Stimulated activated CD4-positive, alpha-beta T cell treated with anti-CD3 and anti-CD28 coated beads, Interleukin-1b, Interleukin-23, amount 100 ng/mL, for 48 hours (primary cell): ENCODE results near the gene GLYATL1B.
"Not testable (repeated sequence)": the region's sequence is repeated elsewhere in the genome, so short reads cannot be mapped to it uniquely, and the experiment has no call there.

ENCODE experiments used
- DNase-seq: peaks from one replicate; pipeline ENCODE4 v3.0.0-alpha.2; 2020

GLYATL1B gene

DNA sequence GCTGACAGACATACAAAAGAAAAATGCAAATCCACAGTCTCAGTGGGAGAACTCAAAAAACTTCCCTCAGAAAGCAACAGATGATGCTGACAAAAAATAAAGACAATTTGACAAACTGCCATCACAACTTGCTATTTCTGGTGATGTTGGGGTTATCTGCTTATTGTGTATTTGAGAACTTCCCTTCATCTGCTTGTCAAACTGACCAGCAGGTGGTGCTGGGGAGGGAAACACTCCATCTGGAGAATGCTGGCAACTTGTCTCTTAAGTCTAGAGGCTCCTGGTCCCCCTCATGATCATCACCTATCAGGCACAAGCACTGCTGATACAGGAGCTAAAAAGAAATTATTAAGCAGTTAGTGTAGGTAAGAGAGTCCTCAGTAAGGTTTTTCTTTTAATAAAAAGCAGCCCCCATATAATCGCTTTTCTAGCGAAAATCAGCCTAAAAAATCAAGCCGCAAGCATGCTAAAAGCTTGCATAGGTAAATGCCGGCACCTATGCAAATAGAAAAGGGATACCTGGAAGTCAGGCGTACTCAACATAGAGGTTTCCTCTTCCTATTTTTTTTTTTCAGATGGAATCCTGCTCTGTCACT lies 11.1 kb downstream of the GLYATL1B start:
- peak; percentile 59 for DNase-seq

DNA sequence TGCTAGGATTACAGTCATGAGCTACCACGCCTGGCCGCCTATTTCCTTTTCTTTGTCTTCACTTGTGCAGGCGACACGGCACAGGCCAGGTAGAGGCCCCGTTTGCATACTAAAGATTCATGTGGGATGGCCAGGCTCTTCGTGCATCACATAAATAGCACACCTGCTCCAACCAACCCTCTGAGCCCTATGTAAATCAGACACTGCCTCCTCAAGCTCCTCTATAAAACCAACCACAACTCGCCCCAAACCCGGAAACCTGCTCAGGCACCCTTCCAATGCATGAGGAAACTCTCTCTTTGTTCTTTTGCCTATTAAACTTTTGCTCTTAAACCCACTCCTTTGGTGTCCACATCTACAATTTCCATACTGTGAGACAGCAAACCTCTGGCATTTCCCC lies 11.8 kb downstream of the GLYATL1B start:
- not testable (repeated sequence) for DNase-seq

DNA sequence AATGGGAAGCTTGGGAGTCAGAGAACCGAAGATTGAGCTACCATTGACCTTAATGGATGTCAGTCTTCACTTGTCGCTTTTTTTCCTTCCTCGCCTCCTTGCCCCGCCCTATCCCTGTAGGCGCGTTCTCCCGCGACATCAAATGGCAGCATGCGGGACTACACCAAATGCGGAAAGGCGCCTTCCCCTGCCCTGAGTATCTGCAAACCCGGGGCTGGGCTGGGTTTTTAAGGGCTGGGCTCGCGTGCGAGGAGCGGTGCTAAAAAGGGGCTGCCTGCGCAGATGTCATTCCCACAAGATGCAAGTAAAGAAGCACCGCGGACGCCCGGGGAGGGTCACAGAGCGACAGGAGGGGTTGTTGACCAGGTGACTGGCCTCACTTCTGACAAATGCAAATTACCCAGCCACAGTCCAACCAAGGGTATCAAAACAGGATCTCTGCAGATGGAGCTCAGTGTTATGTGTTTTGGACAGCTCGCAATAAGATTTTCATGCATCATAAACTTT lies 16.2 kb downstream of the GLYATL1B start:
- peak; percentile 73 for DNase-seq

DNA sequence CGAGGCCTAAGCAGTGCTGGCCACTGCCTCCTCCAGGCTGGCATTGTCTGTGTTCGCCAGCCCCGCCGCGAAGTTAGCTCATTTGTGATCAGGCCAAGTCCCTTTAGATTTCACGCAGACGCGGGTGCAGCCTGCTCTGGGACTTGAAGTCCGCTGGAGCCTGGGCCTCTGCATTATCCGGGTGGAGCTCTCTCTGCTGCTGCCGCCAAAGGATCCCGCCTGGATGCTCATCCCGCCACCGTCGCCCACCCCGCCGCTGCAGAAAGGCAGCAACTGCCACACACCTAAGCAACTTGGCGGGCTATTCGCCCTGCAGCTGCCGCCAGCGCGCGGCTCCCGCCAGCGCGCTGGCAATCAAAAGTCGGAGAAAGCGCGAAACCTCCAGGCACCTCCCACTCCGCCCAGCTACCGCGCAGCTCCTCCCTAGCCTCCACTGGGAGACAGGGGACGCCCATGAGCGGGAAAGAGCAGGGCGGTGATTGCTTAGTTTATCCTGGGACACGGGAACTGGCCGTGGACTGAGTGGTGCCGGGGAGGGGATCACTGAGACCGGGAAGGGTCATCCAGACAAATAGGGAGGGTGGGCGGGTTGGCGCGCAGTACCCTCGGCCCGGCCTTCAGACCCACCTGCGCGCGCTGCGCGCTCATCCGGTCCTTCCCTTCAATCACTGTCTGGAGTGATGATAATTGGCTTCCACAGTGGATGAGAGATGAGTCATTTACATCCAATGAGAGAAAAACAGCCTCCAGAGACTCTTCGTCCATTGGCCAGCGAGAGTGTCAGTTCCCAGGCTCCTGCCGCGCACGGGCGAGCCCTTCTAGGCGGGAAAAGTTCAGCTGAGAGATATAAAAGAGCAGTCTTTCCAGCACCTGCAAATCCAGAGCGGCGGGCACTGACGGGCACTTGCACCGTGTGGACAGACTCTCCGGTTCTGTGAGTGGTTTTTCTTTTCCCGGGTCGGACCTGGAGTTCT lies 20.5 kb downstream of the GLYATL1B start, which contains the start of gene FAM111B:
Gene FAM111B (plus strand): TSS at position 875 of the 974 bp plus-strand sequence. CDS start 2,389 bp downstream, outside the sequence.
- DNase-seq = peak; percentile 76

DNA sequence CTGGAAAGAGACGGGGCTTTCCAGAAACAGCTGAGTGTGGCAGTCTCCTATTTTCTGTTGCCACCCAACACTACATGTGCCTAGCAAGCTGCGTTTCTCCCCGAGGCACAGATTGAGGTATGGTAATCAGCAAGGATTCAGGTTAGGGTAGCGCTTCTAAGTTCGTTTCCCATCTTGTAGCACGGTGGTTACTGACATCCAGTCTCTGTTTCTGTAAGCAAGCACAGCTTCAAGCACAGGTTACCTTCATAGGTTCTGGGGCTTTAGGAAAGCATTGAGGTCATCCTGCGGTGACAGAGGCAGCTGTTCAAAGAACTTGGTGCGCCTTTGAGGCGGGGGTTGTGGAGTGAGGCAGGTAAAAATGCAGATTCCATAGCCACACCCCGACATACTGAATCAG lies 21.6 kb downstream of the GLYATL1B start:
- peak; percentile 20 for DNase-seq

DNA sequence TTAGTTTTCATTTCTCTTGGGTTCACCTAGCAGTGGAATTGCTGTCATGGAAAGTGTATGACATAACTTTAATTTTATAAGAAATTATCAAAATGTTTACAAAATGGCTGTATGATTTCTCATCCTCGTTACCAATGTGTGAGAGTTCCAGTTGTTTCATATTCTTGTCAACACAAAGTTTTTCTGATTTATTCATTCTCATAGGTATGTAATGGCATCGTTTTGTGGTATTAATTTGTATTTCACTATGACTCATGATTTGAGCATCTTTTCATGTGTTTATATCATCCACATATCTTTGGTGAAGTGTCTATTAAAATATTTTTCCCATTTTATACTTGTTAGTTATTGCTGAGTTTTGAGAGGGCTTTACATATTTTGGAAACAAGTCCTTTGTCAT lies 26.4 kb downstream of the GLYATL1B start:
- no peak for DNase-seq

DNA sequence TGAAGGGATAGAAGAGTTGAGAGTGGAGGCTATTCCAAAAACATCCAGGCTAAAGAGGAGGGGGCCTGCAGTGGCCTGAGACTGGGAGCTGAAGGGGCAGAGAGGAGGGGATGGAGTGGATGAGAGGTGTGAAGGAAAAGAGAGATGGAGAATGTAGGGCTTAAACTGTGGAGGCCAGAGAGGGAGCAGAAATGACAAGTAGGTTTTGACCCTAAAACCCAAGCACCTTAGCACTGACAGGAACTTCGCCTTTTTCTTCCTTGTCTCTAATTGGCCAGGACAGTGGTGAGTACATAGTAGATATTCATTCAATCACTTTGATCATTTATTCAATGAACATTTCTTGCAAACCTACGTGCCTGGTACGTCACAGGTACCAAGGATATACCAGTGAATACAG lies 28.2 kb downstream of the GLYATL1B start:
- no peak for DNase-seq

DNA sequence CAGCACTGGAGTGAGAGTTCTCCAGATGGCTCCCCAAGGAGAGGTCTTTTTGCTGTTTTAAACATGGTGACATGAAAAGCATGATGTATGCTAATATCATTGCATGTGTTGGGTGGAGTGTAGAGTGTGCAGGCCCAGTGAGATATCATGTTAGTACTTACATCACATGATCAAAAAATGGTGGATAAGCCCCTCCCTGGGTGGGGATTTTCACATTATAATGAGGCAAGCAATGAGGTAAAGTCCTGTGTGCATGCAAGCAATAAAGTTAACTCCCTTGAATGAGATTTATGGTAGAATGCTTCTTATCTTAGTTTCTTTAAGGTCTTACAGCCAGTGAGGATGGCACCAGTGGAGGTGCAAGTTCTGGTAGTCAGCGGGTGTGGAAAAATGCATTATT lies 29.4 kb downstream of the GLYATL1B start:
- no peak for DNase-seq

DNA sequence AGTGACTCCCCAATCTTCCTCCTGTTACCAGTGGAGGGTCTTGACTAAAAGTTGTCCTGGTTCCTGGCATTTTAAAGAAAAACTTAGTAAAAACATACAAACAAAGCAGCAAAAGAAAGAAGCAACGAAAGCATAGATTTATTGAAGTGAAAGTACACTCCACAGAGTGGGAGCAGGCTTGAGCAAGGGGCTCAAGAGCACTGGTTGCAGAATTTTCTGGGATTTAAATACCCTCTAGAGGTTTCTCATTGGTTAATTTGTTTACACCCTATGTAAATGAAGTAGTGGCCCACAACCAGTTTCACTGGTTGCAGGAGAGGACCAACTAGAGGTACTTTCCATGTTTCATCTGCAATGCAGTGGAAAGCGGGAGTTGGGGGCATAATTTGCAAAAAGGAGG lies 31.7 kb downstream of the GLYATL1B start:
- no peak for DNase-seq

DNA sequence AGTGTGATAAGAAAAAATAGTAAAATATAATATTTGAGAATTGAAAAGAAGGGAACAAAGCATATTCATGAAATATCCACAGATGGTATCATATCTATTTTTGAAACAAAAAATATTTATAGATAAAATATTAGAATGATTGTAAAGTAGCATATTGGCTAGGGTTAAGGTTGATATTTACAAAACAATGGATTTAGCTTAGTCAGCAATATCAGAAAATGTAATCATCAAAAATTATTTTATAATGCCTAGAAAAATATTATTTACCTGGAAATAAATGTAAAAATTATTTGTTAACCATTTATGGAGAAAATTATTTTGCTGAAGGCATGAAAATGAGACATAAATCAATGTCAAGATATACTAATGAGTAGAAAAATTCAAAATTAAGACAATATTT lies 33.7 kb downstream of the GLYATL1B start:
- no peak for DNase-seq

DNA sequence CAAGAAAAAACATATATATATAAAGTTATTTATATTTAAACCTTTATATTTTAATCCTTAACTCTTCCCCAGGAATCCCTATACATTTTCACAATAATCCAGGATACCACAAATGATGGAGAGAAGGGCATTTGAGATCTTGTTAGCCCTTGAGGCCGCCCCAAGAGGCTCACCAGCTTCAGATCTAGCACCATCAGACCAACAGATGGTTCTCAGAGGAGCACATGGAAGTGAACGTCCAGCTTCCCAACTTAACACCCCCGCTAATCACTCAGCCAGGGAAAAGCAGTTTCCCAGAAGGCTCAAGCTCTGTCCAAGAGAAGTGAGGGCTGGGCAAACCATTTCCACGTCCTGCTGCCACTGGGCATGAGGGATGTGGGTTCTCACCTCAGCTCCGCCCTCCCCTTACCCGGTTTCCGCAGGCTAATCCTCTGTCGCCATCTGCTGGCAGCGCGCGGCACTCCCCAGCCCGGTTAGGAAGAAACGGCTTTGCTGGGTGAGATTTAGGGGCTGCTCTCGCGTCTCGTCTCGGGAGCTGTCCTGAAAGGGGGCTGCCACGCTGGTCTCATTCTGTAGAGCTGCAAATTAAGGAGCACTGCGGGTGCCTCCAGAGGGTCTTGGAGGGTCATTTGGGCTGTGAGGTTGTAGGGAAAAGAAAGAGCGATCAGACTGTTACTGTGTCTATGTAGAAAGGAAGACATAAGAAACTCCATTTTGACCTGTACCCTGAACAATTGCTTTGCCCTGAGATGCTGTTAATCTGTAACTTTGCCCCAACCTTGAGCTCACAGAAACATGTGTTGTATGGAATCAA lies 49.7 kb downstream of the GLYATL1B start:
- peak; percentile 84 for DNase-seq

DNA sequence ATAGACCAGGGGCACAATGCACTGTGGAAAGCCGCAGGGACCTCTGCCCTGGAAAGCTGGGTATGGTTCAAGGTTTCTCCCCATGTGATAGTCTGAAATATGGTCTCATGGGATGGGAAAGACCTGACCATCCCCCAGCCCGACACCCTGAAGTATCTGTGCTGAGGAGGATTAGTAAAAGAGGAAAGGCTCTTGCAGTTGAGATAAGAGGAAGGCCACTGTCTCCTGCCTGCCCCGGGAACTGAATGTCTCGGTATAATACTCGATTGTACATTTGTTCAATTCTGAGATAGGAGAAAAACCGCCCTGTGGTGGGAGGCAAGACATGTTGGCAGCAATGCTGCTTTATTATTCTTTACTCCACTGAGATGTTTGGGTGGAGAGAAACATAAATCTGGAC lies 50.4 kb downstream of the GLYATL1B start:
- not testable (repeated sequence) for DNase-seq

DNA sequence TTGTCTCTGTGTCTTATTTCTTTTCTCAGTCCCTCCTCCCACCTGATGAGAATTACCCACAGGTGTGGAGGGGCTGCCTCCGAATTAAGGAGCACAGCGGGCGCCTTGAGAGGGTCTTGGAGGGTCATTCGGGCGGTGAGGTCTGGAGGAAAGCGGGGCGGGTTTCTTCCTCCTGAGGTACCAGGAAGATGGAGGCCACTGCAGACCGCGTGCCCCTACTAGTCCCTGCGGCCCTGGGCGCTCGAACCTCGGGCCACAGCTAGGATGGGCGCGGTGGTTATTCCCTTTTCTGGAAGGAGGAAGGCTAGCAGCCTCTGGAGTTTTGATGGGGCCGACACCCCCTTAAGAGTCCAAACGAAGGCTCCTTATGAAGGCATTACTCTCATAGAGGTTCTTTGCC lies 51.1 kb downstream of the GLYATL1B start:
- DNase-seq = no peak

DNA sequence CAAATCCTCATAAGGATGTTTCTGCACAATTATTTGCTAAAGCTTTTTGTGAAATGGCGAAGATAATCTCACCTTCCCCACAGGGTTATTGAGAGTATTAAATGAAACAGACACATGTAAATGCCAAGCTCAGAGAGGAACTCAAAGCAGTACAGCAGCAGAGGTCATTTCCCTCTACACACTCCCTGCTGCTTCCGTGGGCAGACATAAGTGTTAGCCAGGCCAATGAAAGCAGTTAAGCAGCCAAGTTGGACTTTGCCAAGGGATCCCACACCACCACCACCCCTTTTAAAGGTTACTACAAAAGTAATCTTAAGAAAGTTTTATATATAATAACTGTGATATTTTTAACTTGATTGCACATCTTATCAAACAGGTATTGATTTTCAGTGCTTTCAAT lies 52.5 kb downstream of the GLYATL1B start:
- no peak for DNase-seq

DNA sequence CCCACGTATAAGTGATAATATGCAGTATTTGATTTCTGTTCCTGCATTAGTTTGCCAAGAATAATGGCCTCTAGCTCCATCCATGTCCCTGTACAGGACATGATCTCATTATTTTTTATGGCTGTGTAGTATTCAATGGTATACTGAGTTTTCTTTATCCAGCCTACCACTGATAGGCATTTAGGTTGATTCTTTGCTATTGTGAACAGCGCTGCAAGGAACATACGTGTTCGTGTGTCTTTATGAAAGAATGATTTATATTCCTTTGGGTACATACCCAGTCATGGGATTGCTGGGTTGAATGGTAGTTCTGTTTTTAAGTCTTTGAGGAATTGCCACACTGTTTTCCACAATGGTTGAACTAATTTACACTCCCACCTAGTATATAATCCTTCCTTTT lies 55.1 kb downstream of the GLYATL1B start:
- no peak for DNase-seq

DNA sequence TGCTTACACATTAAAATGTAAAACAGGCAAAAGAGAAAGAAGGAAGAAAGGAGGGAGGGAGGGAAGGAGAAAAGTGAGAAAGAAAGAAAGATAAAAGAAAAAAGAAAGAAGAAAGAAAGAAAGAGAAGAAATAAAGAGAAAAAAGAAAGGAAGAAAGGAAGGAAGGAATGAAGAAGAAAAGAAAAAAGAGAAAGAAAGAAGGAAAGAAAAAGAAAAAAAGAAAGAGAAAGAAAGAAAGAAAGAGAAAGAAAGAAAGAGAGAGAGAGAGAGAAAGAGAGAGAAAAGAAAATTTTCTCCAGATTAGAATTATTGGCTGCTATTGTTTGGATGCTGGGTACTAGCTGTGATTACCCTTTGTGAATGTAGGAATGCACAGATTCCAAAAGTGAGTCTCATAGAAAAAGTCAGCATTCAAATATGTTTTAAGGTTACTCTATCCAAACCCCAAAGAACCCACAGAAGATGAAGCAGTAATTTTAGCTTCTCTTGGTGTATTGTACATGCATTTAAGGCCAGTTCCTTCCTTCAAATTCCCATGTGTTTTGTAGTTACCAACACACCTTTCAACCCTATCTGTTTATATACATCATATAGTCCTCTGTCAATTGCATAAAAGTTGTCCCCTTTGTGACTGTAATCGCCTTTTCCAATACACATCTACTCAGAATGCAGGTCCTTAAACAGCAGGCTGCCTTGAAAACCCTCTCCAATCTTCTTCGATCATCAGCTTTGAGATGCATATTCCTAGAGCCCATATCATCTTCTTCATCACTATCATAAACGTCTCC lies 55.8 kb downstream of the GLYATL1B start:
- DNase-seq = no peak

DNA sequence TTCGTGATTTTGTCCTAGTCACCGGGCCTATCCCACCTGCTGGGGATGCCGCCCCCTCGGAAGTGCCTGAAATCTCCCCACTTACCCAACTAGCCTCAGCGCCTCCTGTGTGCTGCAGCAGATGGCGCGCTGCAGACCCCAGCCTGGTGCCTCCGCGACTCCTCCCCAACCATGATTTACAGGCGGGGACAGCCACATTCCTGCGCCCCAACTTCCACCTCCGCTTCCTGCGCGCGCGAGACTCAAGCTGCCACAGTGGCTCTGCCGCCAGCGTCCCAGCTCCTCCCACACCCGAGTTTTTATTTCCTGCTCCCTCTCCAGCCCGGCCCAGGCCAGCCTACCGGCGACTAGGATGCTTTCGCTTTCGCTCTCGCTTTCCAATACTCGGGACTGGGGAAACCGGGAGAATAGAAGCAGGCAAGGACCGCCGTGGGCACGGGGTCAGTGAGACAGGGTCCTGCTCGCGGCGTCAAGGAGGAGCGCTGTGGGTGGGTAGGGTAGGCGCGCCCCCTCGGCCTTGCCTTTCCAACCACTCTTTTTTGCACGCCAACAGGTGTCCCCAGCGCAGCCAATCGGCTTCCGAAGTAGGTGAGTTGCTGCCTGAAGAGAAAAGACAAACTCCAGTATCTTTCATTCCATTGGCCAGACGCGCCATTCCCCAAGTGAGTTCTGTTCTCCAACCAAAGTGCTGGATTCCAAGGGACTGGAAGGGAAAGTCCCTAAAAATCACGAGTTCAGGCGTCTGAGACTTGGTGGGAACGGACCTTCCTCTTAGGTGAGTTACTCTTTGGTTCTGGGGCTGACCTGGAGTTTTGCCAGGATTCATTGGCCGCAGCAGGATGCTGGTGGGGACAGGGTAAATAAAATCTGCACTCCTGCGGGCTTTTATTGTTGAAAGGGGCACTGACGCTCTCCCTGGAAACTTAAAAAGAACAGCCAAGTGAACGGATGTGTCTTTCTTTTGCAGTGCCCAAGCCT lies 56.7 kb downstream of the GLYATL1B start, which contains the start of gene FAM111A:
Gene FAM111A (plus strand): TSS at position 327 of the 978 bp plus-strand sequence. CDS start 6,017 bp downstream, outside the sequence.
- DNase-seq = peak; percentile 84

DNA sequence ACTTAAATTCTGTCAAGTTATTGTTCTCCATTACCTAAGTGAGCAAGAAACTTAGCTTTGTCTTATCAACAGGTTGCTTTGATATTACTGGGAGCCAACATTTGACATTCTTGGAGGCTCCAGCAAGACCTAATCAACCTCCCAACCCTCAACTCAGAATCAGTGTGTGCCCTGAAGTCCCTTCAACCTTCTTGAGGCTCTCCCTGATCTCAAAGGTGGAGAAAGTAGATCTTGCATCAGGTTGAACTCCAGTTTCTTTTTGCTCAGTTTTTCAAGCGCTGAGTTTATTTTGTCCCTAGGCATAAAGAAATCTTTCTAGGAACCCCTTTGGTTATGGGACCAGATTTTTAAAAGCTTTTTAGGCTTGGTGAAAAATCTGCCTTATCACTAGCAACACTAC lies 58.0 kb downstream of the GLYATL1B start:
- DNase-seq = no peak
